ENCODE data around the gene SLITRK4.

DNA sequence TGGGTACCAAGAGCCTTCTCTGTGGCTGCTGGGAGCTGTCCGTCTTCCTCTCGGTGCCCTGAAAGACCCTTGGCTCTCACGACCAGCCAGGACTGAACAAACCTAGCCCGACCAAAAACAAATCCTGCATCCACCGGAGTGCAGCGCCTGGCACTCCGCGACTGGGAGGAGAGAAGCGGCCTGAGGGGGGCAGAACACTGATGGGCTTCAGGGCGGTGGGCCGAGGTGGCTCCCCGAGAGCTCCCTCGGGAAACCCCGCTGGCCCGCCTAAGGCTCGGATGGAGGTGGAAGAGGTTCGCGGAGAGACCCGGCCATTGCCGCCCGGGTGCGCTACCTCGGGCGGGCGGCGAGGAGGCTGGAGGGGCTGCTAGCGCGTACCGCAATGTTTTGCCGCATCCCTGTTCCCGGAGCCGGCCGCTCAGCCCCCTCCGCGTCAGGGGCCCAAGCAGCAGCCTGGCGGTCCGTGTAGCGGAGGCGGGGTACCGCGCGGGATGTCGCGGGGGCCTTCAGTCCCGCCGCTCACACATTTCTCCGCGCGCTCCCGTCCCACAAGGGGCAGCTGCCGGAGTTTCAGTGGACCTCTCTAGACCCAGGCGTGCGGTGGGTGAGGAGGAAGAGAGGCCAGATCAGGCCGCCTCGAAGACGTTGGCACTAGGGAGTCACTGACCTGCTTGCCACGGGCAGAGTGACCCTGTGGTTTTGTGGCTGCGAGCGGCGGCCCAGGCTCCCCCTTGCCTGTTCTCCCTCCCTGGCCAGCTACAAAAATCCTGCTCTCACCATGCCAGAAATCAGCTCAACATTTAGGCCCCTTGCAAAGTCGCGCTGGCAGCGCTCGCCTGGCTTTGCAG is 2.2 kb downstream of the SLITRK4 start:
- TF ChIP-seq CTCF (conservative IDR thresholded peaks at IDR 0.05 in 1 of 2, IDR thresholded peaks at IDR 0.05 in 1 of 2; ENCODE audit: low read depth in 1 of 2, low read length in 2 of 2) (no peak), EZH2 (IDR thresholded peaks at IDR 0.05; ENCODE audit: low read length, missing control alignments) (no peak)
